GM12878 (cell line): ENCODE results near the gene CXorf65. TPM values are rescaled to one million over a fixed set of nuclear protein-coding genes. Genes with fewer than 3 reads are reported as not detected.

Experiments used
- ATF7 ChIP-seq: fragments of 450-650 bp; IDR thresholded peaks from 2 replicates; pipeline ENCODE4 v1.6.1; 2016; ENCODE audit warnings: low read depth, mild to moderate bottlenecking
- BHLHE40 ChIP-seq, 2 experiments: fragments of 450-650 bp in 1 of 2; IDR thresholded peaks; 2 replicates each; pipeline ENCODE4 v1.6.1; 2011 to 2017; ENCODE audit warnings: low read depth in 2 of 2, borderline replicate concordance in 1 of 2, improper control_type of control experiment in 1 of 2, low read length in 1 of 2, mild to moderate bottlenecking in 1 of 2
- CHD2 ChIP-seq: IDR thresholded peaks from 2 replicates; pipeline ENCODE4 v1.6.1; 2011; ENCODE audit warnings: low read depth, low read length, improper control_type of control experiment, borderline replicate concordance
- IKZF2 ChIP-seq, 2 experiments: fragments of 450-650 bp; IDR thresholded peaks; 2 replicates each; pipeline ENCODE4 v1.6.1; 2017; ENCODE audit warnings: mild to moderate bottlenecking in 2 of 2, moderate library complexity in 2 of 2
- MTA2 ChIP-seq: fragments of 450-650 bp; IDR thresholded peaks from 2 replicates; pipeline ENCODE4 v1.6.1; 2016; ENCODE audit warnings: low read depth, mild to moderate bottlenecking, moderate library complexity
- NR2C1 ChIP-seq: fragments of 450-650 bp; IDR thresholded peaks from 2 replicates; pipeline ENCODE4 v1.6.1; 2017; ENCODE audit warnings: antibody characterized with exemption, mild to moderate bottlenecking, moderate library complexity
- NR2F1 ChIP-seq: fragments of 450-650 bp; conservative IDR thresholded peaks from 2 replicates; pipeline ENCODE4 v1.6.1; 2017; ENCODE audit warnings: mild to moderate bottlenecking
- RUNX3 ChIP-seq: IDR thresholded peaks from 2 replicates; pipeline ENCODE4 v1.6.1; 2012; ENCODE audit warnings: low read length, inconsistent platforms
- SREBF2 ChIP-seq: IDR thresholded peaks from 2 replicates; pipeline ENCODE4 v1.6.1; 2012; ENCODE audit warnings: mild to moderate bottlenecking, low read length
- YY1 ChIP-seq: IDR thresholded peaks from 2 replicates; pipeline ENCODE4 v1.6.1; 2011; ENCODE audit warnings: low read depth, mild to moderate bottlenecking, low read length
- ZNF274 ChIP-seq: IDR thresholded peaks from one replicate; pipeline ENCODE4 v1.8.0; 2011; ENCODE audit not compliant: insufficient read length, insufficient read depth
- polyA plus RNA-seq, 11 experiments: library from polyadenylated mRNA; depleted of rRNA in 4 of 11; unstranded in 6 of 11; stranded (reverse) in 5 of 11; fragments of >200 nt; fragmentation: Nextera tagmentation in 4 of 11; fragmentation: Illumina TruSeq in 1 of 11; extraction: Ambion mirVana in 4 of 11; extraction: Trizol in 1 of 11; gene quantifications; 1 replicate in 1 of 11; 2 replicates in 10 of 11; pipeline versions ENCODE4 v1.2.1 to v1.2.3, GENCODE V29; 2011 to 2016; ENCODE audit warnings: inconsistent platforms in 2 of 11, missing spikeins in 2 of 11, low read depth in 1 of 11
- total RNA-seq, 4 experiments: library from RNA; depleted of rRNA in 3 of 4; stranded (reverse); fragments of >200 nt in 3 of 4; fragmentation: Illumina TruSeq in 1 of 4; extraction: Trizol in 1 of 4; gene quantifications; 2 replicates each; pipeline versions ENCODE4 v1.2.1 to v1.2.3, GENCODE V29; 2013 to 2021
- TF ChIP-seq, protein P1 (sequence below): fragments of 450-650 bp; IDR thresholded peaks from 2 replicates; pipeline ENCODE4 v1.6.1; 2017; ENCODE audit warnings: low read depth, mild to moderate bottlenecking, moderate library complexity
- TF ChIP-seq, protein P2 (sequence below): fragments of 450-650 bp; IDR thresholded peaks from 2 replicates; pipeline ENCODE4 v1.6.1; 2017; ENCODE audit warnings: mild to moderate bottlenecking, moderate library complexity
- TF ChIP-seq, protein P3 (sequence below): fragments of 450-650 bp; formaldehyde crosslinking; IDR thresholded peaks from 2 replicates; pipeline ENCODE4 v1.4.0; 2022; ENCODE audit warnings: mild to moderate bottlenecking, moderate library complexity
- TF ChIP-seq, protein P4 (sequence below): fragments of 450-650 bp; IDR thresholded peaks from 2 replicates; pipeline ENCODE4 v1.6.1; 2016; ENCODE audit warnings: mild to moderate bottlenecking

The CXorf65 gene
- total and polyA plus RNA-seq, 10 of the 15 experiments (the other 5 are each of a cell fraction or from before 2014, with no cell fraction given) = 0.82 to 4.8 (median 2.3) TPM

DNA sequence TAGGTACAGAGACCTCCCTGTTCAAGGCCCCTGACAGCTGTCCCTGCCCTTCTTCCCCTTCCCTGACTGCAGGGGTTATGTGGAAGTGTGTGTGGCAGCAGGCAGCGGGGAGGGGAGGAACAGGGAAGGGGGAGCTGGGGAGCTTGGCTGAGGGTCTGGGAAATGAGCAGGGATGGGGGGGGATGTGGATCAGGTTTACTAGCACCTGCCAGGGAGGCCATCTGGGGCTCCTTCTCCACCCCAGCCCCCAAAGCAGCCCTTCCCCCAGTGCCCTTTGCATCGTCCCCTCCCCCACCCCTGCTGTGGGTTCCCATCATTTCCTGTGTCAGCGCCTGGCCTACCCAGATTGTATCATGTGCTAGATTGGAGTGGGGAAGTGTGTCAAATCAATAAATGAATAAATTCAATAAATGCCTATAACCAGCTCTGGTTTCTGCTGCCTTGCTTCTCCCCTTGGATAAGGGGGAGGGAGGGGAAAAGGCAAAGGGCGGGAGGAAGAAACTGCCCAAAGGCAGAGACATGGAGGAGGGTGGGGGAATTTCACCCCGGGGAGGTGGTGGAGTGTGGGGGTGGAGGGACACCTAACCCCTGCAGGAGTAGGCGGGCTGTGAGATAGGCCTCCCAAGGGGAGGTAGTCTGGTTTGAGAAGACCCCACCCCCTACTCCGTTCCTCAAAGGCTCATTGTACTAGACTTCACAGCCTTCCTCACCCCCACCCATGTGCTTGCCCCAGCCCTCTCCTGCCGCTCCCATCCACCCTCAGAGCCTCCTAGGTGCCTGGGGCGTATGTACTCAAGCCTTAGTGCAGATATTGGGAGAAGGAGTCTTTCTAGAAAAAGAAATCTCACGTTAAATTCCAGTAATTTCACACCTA, 3.2 kb downstream of the CXorf65 start (continued):
- TF ChIP-seq, protein P1, sequence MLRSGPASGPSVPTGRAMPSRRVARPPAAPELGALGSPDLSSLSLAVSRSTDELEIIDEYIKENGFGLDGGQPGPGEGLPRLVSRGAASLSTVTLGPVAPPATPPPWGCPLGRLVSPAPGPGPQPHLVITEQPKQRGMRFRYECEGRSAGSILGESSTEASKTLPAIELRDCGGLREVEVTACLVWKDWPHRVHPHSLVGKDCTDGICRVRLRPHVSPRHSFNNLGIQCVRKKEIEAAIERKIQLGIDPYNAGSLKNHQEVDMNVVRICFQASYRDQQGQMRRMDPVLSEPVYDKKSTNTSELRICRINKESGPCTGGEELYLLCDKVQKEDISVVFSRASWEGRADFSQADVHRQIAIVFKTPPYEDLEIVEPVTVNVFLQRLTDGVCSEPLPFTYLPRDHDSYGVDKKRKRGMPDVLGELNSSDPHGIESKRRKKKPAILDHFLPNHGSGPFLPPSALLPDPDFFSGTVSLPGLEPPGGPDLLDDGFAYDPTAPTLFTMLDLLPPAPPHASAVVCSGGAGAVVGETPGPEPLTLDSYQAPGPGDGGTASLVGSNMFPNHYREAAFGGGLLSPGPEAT = peak; percentile 70
- peak; percentile 49 to 70; a peak in 3 of 4 replicates for TF ChIP-seq IKZF2 (IDR thresholded peaks at IDR 0.05)
- TF ChIP-seq, protein P2, sequence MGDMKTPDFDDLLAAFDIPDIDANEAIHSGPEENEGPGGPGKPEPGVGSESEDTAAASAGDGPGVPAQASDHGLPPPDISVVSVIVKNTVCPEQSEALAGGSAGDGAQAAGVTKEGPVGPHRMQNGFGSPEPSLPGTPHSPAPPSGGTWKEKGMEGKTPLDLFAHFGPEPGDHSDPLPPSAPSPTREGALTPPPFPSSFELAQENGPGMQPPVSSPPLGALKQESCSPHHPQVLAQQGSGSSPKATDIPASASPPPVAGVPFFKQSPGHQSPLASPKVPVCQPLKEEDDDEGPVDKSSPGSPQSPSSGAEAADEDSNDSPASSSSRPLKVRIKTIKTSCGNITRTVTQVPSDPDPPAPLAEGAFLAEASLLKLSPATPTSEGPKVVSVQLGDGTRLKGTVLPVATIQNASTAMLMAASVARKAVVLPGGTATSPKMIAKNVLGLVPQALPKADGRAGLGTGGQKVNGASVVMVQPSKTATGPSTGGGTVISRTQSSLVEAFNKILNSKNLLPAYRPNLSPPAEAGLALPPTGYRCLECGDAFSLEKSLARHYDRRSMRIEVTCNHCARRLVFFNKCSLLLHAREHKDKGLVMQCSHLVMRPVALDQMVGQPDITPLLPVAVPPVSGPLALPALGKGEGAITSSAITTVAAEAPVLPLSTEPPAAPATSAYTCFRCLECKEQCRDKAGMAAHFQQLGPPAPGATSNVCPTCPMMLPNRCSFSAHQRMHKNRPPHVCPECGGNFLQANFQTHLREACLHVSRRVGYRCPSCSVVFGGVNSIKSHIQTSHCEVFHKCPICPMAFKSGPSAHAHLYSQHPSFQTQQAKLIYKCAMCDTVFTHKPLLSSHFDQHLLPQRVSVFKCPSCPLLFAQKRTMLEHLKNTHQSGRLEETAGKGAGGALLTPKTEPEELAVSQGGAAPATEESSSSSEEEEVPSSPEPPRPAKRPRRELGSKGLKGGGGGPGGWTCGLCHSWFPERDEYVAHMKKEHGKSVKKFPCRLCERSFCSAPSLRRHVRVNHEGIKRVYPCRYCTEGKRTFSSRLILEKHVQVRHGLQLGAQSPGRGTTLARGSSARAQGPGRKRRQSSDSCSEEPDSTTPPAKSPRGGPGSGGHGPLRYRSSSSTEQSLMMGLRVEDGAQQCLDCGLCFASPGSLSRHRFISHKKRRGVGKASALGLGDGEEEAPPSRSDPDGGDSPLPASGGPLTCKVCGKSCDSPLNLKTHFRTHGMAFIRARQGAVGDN = peak; percentile 17; the same call in 1 of the 2 replicates
- TF ChIP-seq NR2C1 = no peak
- 0 out of 2 replicates have a peak, but pooled peaks have one; percentile 11 for TF ChIP-seq YY1
- TF ChIP-seq BHLHE40 (IDR thresholded peaks at IDR 0.05; ENCODE audit: borderline replicate concordance in 1 of 2, low read depth in 2 of 2, low read length in 1 of 2) = 0 out of 4 replicates have a peak, but pooled peaks of 1 of the 2 experiments have one; percentile 29
- peak; percentile 62 for TF ChIP-seq ATF7
- peak; percentile 50 for TF ChIP-seq MTA2
- TF ChIP-seq SREBF2 = no peak
- peak; percentile 89 for TF ChIP-seq CHD2
- TF ChIP-seq, protein P3, sequence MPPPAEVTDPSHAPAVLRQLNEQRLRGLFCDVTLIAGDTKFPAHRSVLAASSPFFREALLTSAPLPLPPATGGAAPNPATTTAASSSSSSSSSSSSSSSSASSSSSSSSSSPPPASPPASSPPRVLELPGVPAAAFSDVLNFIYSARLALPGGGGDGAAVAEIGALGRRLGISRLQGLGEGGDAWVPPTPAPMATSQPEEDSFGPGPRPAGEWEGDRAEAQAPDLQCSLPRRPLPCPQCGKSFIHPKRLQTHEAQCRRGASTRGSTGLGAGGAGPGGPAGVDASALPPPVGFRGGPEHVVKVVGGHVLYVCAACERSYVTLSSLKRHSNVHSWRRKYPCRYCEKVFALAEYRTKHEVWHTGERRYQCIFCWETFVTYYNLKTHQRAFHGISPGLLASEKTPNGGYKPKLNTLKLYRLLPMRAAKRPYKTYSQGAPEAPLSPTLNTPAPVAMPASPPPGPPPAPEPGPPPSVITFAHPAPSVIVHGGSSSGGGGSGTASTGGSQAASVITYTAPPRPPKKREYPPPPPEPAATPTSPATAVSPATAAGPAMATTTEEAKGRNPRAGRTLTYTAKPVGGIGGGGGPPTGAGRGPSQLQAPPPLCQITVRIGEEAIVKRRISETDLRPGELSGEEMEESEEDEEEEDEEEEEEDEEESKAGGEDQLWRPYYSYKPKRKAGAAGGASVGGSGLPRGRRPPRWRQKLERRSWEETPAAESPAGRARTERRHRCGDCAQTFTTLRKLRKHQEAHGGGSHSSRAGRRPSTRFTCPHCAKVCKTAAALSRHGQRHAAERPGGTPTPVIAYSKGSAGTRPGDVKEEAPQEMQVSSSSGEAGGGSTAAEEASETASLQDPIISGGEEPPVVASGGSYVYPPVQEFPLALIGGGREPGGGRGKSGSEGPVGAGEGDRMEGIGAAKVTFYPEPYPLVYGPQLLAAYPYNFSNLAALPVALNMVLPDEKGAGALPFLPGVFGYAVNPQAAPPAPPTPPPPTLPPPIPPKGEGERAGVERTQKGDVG (CRISPR knock-in tag) = no peak
- peak; percentile 72 for TF ChIP-seq RUNX3
- TF ChIP-seq NR2F1 = 0 out of 2 replicates have a peak, but pooled peaks have one; percentile 19
- TF ChIP-seq ZNF274 = no peak
- TF ChIP-seq, protein P4, sequence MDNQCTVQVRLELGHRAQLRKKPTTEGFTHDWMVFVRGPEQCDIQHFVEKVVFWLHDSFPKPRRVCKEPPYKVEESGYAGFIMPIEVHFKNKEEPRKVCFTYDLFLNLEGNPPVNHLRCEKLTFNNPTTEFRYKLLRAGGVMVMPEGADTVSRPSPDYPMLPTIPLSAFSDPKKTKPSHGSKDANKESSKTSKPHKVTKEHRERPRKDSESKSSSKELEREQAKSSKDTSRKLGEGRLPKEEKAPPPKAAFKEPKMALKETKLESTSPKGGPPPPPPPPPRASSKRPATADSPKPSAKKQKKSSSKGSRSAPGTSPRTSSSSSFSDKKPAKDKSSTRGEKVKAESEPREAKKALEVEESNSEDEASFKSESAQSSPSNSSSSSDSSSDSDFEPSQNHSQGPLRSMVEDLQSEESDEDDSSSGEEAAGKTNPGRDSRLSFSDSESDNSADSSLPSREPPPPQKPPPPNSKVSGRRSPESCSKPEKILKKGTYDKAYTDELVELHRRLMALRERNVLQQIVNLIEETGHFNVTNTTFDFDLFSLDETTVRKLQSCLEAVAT = peak; percentile 20; the same call in 1 of the 2 replicates
